Measurements from ENCODE around the gene CEP295NL.

Gene CEP295NL

DNA sequence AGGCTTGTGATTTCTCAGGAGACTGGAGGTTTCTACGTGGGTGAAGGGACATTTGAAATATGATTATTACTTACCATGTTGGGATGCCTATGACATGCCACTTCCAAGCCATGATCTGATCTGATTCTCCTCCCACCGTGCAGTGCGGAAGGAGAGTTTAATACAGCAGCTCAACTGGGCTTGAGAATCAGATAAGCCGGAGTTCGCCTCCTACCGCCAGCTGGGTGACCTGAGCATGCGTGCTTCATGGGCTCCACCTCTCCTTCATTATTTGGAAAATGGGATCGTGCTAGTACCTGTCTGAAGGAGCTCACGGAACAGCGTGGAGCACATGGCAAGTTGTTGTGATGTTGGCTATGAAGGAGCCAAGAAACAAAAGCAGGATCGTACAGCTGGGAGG, 34.6 kb upstream of the CEP295NL start:
- ChIA-PET POLR2A (no interaction called here), CTCF (no interaction called here)
- no peak for DNase-seq (ENCODE audit: extremely low spot score)
- TF ChIP-seq SUZ12 (IDR thresholded peaks at IDR 0.05), result no peak
- no peak for TF ChIP-seq ARNT (IDR thresholded peaks at IDR 0.05)
- TF ChIP-seq CTBP1 (IDR thresholded peaks at IDR 0.05; ENCODE audit: borderline replicate concordance), result no peak

DNA sequence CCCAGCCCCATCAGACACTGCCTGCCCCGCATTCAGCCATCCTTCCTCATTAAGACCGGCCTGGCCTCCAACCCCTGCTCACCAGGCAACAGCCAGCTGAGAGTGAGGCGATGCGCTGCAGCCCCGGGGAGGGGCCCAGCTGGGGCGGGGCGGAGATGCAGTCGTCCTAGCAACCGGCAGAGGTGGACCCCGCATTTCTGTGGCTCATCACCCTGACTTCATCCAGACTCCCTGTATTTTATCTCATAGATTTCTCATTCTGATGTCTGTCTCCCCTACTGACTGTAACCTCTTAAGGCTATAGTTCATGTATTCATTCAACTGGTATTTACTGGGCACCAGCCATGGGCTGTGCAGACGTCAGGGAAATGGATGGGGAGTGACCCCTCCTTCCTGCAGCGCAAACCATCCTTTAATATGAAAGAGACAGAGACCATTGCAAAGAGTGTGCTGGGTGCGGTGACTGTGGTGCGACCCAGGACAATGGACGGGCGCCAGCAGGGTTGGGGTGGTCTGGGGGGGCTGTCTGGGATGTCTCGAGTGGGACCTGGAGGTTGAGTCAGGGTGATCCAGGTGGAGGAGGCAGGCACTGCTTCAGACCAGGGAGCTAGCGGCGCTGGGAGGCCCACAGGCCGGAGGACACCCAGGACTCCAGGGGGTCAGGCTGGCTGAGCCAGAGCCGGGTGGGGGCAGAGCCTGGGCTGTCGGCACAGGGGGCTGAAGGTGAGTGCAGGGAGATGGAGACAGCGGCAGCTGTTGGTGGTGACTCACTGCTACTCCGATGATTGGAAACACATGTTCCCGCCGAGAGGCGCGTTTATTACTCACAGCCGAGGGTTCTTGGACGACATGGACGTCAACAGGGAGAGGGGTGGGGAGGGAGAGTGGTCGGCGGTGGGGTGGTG, 32.7 kb upstream of the CEP295NL start:
- TF ChIP-seq L3MBTL2 (conservative IDR thresholded peaks at IDR 0.05) (0 out of 2 replicates have a peak, but pooled peaks have one; percentile 20), ARNT (IDR thresholded peaks at IDR 0.05) (no peak)
- peak; percentile 43 for DNase-seq (ENCODE audit: extremely low spot score)
- ChIA-PET CTCF (interaction anchor here (0.5 kb wide), 1 partner anchor 124 kb away, joined by 5 read pairs; no protein-coding TSS in a partner anchor), POLR2A (no interaction called here)

DNA sequence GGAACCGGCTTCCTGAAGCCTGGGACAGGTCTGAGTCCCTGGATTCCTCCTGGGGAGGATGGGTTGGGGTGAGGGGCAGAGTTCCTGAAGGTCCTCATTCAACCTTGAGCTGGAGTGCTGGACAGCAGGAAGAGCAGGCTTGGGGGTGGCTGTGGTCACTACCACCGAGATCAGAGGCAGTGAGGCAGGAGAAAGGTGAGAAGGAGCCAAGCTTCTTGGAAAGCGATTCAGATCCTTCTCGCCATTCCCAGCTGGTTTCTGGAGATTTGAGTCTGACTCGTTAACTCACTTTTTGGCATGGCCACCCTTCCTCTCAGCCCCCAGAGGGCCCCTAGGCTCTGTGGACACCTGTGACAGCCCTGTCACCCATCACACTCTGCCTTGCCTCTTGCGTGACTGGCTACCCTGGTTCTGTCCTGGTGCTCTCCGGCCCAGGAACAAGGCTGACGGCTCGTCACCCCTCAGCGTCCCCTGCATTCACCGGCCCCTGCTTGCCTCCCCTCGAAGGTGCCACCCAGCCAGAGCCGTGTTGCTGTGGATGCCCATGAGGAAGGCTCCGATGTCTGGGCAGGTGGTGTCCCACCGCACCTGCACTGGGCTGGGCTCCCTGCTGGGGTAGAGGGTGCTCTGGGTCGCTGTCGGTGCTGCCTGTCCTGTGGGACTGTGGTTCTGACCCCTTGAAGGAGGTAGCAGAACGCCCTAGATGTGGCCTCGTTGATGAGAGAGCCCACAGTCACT, 31.8 kb upstream of the CEP295NL start:
- no peak for TF ChIP-seq FOXK2 (IDR thresholded peaks at IDR 0.05)
- TF ChIP-seq, protein P1, sequence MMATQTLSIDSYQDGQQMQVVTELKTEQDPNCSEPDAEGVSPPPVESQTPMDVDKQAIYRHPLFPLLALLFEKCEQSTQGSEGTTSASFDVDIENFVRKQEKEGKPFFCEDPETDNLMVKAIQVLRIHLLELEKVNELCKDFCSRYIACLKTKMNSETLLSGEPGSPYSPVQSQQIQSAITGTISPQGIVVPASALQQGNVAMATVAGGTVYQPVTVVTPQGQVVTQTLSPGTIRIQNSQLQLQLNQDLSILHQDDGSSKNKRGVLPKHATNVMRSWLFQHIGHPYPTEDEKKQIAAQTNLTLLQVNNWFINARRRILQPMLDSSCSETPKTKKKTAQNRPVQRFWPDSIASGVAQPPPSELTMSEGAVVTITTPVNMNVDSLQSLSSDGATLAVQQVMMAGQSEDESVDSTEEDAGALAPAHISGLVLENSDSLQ (IDR thresholded peaks at IDR 0.05), result no peak
- no peak for TF ChIP-seq FOXM1 (IDR thresholded peaks at IDR 0.05; ENCODE audit: borderline replicate concordance)
- TF ChIP-seq FOXA1 (IDR thresholded peaks at IDR 0.05), result no peak
- no peak for TF ChIP-seq SUZ12 (IDR thresholded peaks at IDR 0.05)
- no peak for TF ChIP-seq BHLHE40 (IDR thresholded peaks at IDR 0.05; ENCODE audit: borderline replicate concordance)
- TF ChIP-seq ZNF384 (IDR thresholded peaks at IDR 0.05), result no peak
- TF ChIP-seq ELF4 (IDR thresholded peaks at IDR 0.05), result no peak
- no peak for TF ChIP-seq CTBP1 (IDR thresholded peaks at IDR 0.05; ENCODE audit: borderline replicate concordance)
- ChIA-PET CTCF (no interaction called here), POLR2A (interaction anchor here (1.3 kb wide), 1 partner anchor 9 kb away, joined by 5 read pairs; the partner anchor contains the start of gene TIMP2)
- DNase-seq (ENCODE audit: extremely low spot score), result no peak

DNA sequence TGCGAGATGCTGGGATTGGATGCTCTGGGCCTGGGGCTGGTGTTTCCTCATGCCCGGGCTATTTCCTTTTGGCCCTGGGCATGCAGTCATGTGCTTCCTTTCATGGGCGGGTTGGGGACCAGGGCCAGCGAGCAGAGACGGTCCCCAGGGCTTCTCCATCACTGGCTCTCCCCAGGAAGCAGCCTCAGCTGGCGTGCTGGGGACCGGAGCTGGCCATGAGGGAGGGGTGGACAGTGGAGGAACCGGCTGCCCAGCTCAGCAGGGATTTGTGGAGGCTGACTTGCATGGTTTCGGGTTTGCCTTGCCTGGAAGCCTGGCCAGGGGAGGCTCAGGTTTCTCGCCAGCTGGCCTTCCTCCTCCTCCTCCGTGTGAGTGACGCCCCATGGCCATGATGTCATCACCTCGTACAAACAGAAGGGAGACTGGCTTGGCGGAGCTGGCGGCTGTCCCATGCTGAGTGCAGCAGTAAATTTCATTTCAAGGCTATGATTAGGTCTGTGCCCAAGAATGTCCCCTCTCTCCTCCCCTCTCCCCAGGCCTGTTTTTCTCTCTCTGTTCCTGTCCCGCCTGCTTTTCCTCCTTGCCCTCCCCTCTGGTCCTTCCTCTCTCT, 31.1 kb upstream of the CEP295NL start:
- DNase-seq (ENCODE audit: extremely low spot score), result peak; percentile 67
- no peak for TF ChIP-seq SP1 (IDR thresholded peaks at IDR 0.05)
- peak; percentile 23; the same call in 1 of the 2 replicates for TF ChIP-seq HDGF (IDR thresholded peaks at IDR 0.05; ENCODE audit: borderline replicate concordance)
- no peak for TF ChIP-seq FOXA1 (IDR thresholded peaks at IDR 0.05)
- no peak for TF ChIP-seq ZNF384 (IDR thresholded peaks at IDR 0.05)
- TF ChIP-seq ARNT (IDR thresholded peaks at IDR 0.05), result no peak
- no peak for TF ChIP-seq BHLHE40 (IDR thresholded peaks at IDR 0.05; ENCODE audit: borderline replicate concordance)
- TF ChIP-seq, protein P1 (IDR thresholded peaks at IDR 0.05), result peak; percentile 95
- TF ChIP-seq TARDBP (IDR thresholded peaks at IDR 0.05), result no peak
- no peak for TF ChIP-seq NFRKB (IDR thresholded peaks at IDR 0.05)
- ChIA-PET POLR2A (interaction anchor here (1.0 to 1.6 kb wide), 3 partner anchors 8 to 93 kb away, joined by 3 to 5 read pairs (median 3); partner anchors contain the start of genes TIMP2 and USP36), CTCF (no interaction called here)

GRCh38 chr17:78933025-78933958, 30.3 kb upstream of the CEP295NL start:
- ChIA-PET CTCF (no interaction called here), POLR2A (interaction anchor here (1.0 to 1.6 kb wide), 3 partner anchors 8 to 92 kb away, joined by 3 to 5 read pairs (median 3); partner anchors contain the start of genes TIMP2 and USP36)
- peak; percentile 37 for DNase-seq (ENCODE audit: extremely low spot score)
- TF ChIP-seq ELF4 (IDR thresholded peaks at IDR 0.05) (no peak), L3MBTL2 (conservative IDR thresholded peaks at IDR 0.05) (no peak), FOXK2 (IDR thresholded peaks at IDR 0.05) (no peak), FOXA1 (IDR thresholded peaks at IDR 0.05) (no peak), SUZ12 (IDR thresholded peaks at IDR 0.05) (no peak)
- TF ChIP-seq, protein P1 (IDR thresholded peaks at IDR 0.05), result no peak
